Thyroid gland (tissue), 4 donors: ENCODE data around the gene RRM2.

Source experiments
- CTCF ChIP-seq, 6 experiments: fragments of 200-600 bp in 3 of 6; fragments of 450-650 bp in 3 of 6; sonication (generic) in 3 of 6; IDR thresholded peaks; one replicate each; pipeline ENCODE4 v1.5.1; 2016 to 2019; ENCODE audit warnings: antibody characterized with exemption in 6 of 6, mild to moderate bottlenecking in 2 of 6, inconsistent platforms in 1 of 6, moderate library complexity in 1 of 6
- POLR2A ChIP-seq, 2 donors: fragments of 450-650 bp; IDR thresholded peaks; one replicate each; pipeline ENCODE4 v1.6.1; 2017; ENCODE audit warnings: antibody characterized with exemption in 2 of 2, mild to moderate bottlenecking in 2 of 2, moderate library complexity in 1 of 2

- no peak for TF ChIP-seq CTCF (IDR thresholded peaks at IDR 0.05)
- TF ChIP-seq POLR2A (IDR thresholded peaks at IDR 0.05) = no peak
Measured at GRCh38 chr2:10120877-10121574, 1.5 kb upstream of the RRM2 start.
